ENCODE results near the gene RWDD3. TPM values are rescaled to one million over a fixed set of nuclear protein-coding genes. Genes with fewer than 3 reads are reported as not detected.

RWDD3 gene
- total and polyA plus RNA-seq, 2 of the 13 experiments (the other 11 are each of a cell fraction or from before 2014, with no cell fraction given): 18.3 to 21.2 TPM

DNA sequence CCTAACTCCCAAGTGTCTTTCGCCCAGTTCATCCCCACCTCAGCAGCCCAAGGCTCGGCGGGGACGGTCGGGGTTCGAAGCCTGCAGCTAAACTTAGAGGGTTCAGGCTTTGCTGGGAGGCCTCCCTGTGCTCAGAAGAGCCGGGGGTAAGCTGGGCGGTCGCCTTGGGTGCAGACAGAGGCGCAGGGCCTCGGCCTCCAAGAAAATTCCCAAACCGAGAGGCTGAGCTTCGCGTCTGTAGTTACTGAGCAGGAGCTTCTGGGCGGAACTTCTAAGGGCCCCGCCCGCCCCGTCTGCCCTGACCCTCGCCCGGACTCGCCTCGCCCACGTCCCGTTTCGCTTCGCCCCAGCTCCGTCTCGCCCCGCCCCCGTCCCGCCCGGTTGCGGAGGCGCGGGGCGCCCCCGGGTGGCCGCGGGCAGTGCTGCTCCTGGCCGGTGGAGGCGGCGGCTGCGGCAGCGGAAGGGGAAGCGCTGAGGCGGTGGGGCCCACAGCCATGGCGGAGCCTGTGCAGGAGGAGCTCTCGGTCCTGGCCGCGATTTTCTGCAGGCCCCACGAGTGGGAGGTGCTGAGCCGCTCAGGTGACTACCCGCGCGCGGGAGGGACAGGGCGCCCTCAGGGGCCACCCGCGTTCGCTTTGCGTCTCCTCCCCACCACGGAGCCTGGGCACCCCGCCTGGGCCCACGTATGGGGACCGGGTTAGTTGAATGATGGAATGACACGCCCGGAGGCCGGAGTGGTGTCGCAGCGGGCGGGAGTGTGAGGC lies at the start of gene RWDD3 (continued):
- TF ChIP-seq, protein P1, sequence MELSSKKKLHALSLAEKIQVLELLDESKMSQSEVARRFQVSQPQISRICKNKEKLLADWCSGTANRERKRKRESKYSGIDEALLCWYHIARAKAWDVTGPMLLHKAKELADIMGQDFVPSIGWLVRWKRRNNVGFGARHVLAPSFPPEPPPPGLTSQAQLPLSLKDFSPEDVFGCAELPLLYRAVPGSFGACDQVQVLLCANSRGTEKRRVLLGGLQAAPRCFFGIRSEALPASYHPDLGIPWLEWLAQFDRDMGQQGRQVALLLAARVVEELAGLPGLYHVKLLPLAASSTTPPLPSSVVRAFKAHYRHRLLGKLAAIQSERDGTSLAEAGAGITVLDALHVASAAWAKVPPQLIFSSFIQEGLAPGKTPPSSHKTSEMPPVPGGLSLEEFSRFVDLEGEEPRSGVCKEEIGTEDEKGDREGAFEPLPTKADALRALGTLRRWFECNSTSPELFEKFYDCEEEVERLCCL (CRISPR knock-in tag; IDR thresholded peaks at IDR 0.05; ENCODE audit: borderline replicate concordance): no peak; the same call in 1 of the 2 replicates
- TF ChIP-seq HIVEP1 (CRISPR knock-in tag; IDR thresholded peaks at IDR 0.05): no peak
- peak; percentile 50; the same call in 1 of the 2 replicates for TF ChIP-seq ZBTB2 (CRISPR knock-in tag; IDR thresholded peaks at IDR 0.05; ENCODE audit: low read depth)
- no peak for TF ChIP-seq ZSCAN22 (CRISPR knock-in tag; IDR thresholded peaks at IDR 0.05)
- TF ChIP-seq, protein P2, sequence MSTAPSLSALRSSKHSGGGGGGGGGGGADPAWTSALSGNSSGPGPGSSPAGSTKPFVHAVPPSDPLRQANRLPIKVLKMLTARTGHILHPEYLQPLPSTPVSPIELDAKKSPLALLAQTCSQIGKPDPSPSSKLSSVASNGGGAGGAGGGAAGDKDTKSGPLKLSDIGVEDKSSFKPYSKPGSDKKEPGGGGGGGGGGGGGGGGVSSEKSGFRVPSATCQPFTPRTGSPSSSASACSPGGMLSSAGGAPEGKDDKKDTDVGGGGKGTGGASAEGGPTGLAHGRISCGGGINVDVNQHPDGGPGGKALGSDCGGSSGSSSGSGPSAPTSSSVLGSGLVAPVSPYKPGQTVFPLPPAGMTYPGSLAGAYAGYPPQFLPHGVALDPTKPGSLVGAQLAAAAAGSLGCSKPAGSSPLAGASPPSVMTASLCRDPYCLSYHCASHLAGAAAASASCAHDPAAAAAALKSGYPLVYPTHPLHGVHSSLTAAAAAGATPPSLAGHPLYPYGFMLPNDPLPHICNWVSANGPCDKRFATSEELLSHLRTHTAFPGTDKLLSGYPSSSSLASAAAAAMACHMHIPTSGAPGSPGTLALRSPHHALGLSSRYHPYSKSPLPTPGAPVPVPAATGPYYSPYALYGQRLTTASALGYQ (CRISPR knock-in tag; IDR thresholded peaks at IDR 0.05): no peak
- peak; percentile 38; the same call in 1 of the 2 replicates for TF ChIP-seq HDAC2 (CRISPR knock-in tag; IDR thresholded peaks at IDR 0.05)
- no peak for TF ChIP-seq ZNF207 (IDR thresholded peaks at IDR 0.05; ENCODE audit: borderline replicate concordance)
- no peak for TF ChIP-seq ZNF234 (CRISPR knock-in tag; conservative IDR thresholded peaks at IDR 0.05)
- TF ChIP-seq RBM39 (IDR thresholded peaks at IDR 0.05; ENCODE audit: low read depth, low read length, poor library complexity, severe bottlenecking): peak; percentile 51
- no peak for TF ChIP-seq SNAPC4 (CRISPR knock-in tag; IDR thresholded peaks at IDR 0.05)
- TF ChIP-seq, protein P3, sequence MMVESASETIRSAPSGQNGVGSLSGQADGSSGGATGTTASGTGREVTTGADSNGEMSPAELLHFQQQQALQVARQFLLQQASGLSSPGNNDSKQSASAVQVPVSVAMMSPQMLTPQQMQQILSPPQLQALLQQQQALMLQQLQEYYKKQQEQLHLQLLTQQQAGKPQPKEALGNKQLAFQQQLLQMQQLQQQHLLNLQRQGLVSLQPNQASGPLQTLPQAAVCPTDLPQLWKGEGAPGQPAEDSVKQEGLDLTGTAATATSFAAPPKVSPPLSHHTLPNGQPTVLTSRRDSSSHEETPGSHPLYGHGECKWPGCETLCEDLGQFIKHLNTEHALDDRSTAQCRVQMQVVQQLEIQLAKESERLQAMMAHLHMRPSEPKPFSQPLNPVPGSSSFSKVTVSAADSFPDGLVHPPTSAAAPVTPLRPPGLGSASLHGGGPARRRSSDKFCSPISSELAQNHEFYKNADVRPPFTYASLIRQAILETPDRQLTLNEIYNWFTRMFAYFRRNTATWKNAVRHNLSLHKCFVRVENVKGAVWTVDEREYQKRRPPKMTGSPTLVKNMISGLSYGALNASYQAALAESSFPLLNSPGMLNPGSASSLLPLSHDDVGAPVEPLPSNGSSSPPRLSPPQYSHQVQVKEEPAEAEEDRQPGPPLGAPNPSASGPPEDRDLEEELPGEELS (CRISPR knock-in tag; IDR thresholded peaks at IDR 0.05): 0 out of 2 replicates have a peak, but pooled peaks have one; percentile 20
- no peak for TF ChIP-seq CEBPB (IDR thresholded peaks at IDR 0.05; ENCODE audit: borderline replicate concordance, low read depth, low read length)
- peak; percentile 92; the same call in 1 of the 2 replicates for TF ChIP-seq ZNF501 (CRISPR knock-in tag; IDR thresholded peaks at IDR 0.05)
- peak; percentile 23; the same call in 1 of the 3 replicates for TF ChIP-seq MXI1 (IDR thresholded peaks at IDR 0.05; ENCODE audit: borderline replicate concordance, low read depth, low read length)
- no peak for TF ChIP-seq REXO4 (CRISPR knock-in tag; IDR thresholded peaks at IDR 0.05; ENCODE audit: borderline replicate concordance)
- TF ChIP-seq MEF2D (CRISPR knock-in tag; IDR thresholded peaks at IDR 0.05): no peak

Data from HepG2 (cell line).